Measurements from ENCODE around the gene ACVR1C.

GRCh38 chr2:157574165-157574564 is 54.5 kb downstream of the ACVR1C start:
- TF ChIP-seq CTCF (conservative IDR thresholded peaks at IDR 0.05) (no peak), ZFX (IDR thresholded peaks at IDR 0.05) (no peak)
